GM23338 (cell line): ENCODE data around the gene PEAR1. TPM values are rescaled to one million over a fixed set of nuclear protein-coding genes. Genes with fewer than 3 reads are reported as not detected.

Experiments used
- ATAC-seq: fragments of 200-7000 bp; cut with Tn5 transposase; 3 replicates; pipeline ENCODE4 v1.9.1; 2020
- DNase-seq: peaks from one replicate; pipeline ENCODE4 v3.0.0-alpha.2; 2015; ENCODE audit warnings: low spot score
- H2AFZ ChIP-seq: fragments of 200-600 bp; sonication (generic); 2 replicates; pipeline ENCODE4 v1.8.0; 2016; ENCODE audit warnings: antibody characterized with exemption, mild to moderate bottlenecking, moderate library complexity
- H3F3A ChIP-seq: fragments of 200-600 bp; sonication (generic); replicated peaks from 2 replicates; pipeline ENCODE4 v1.8.0; 2017; ENCODE audit warnings: antibody characterized with exemption, mixed run types, low read depth
- H3K27ac ChIP-seq: fragments of 200-600 bp; sonication (generic); 2 replicates; pipeline ENCODE4 v1.6.1; 2016; ENCODE audit warnings: low read depth
- H3K27me3 ChIP-seq: fragments of 200-600 bp; sonication (generic); 2 replicates; pipeline ENCODE4 v1.8.0; 2016; ENCODE audit warnings: mild to moderate bottlenecking, mixed run types, moderate library complexity; ENCODE audit not compliant: insufficient read depth
- H3K36me3 ChIP-seq: fragments of 200-600 bp; sonication (generic); 2 replicates; pipeline ENCODE4 v1.8.0; 2016; ENCODE audit warnings: mild to moderate bottlenecking; ENCODE audit not compliant: insufficient read depth
- H3K4me1 ChIP-seq: fragments of 200-600 bp; sonication (generic); 2 replicates; pipeline ENCODE4 v1.8.0; 2016; ENCODE audit warnings: mild to moderate bottlenecking, moderate library complexity; ENCODE audit not compliant: insufficient read depth
- H3K4me2 ChIP-seq: fragments of 200-600 bp; sonication (generic); 2 replicates; pipeline ENCODE4 v1.7.1; 2017; ENCODE audit warnings: mixed run types
- H3K4me3 ChIP-seq: fragments of 200-600 bp; sonication (generic); 2 replicates; pipeline ENCODE4 v1.6.1; 2016; ENCODE audit warnings: mixed run types
- H3K79me2 ChIP-seq: fragments of 200-600 bp; sonication (generic); replicated peaks from 2 replicates; pipeline ENCODE4 v1.8.0; 2017; ENCODE audit warnings: mild to moderate bottlenecking; ENCODE audit not compliant: insufficient read depth
- H3K9me2 ChIP-seq: fragments of 200-600 bp; sonication (generic); 2 replicates; pipeline ENCODE4 v1.8.0; 2017; ENCODE audit not compliant: insufficient read depth
- H4K20me1 ChIP-seq: fragments of 200-600 bp; sonication (generic); replicated peaks from 2 replicates; pipeline ENCODE4 v1.8.0; 2017; ENCODE audit warnings: mild to moderate bottlenecking; ENCODE audit not compliant: insufficient read depth
- H3K27ac Mint-ChIP-seq: 2 replicates; pipeline ENCODE4 v1.8.0; 2020; ENCODE audit warnings: inconsistent platforms, mild to moderate bottlenecking, moderate library complexity, mixed read lengths
- H3K27me3 Mint-ChIP-seq: 3 replicates; pipeline ENCODE4 v1.8.0; 2022; ENCODE audit warnings: low read depth, mild to moderate bottlenecking, moderate library complexity, mixed read lengths, inconsistent platforms; ENCODE audit not compliant: insufficient read depth, poor library complexity
- H3K36me3 Mint-ChIP-seq: 3 replicates; pipeline ENCODE4 v1.8.0; 2021; ENCODE audit warnings: low read depth, mild to moderate bottlenecking, inconsistent platforms, moderate library complexity, mixed read lengths
- H3K4me1 Mint-ChIP-seq: 3 replicates; pipeline ENCODE4 v1.8.0; 2020; ENCODE audit warnings: mild to moderate bottlenecking, inconsistent platforms, mixed read lengths
- H3K4me3 Mint-ChIP-seq: 3 replicates; pipeline ENCODE4 v1.8.0; 2021; ENCODE audit warnings: moderate library complexity, mild to moderate bottlenecking, inconsistent platforms, mixed read lengths
- H3K9me3 Mint-ChIP-seq: 3 replicates; pipeline ENCODE4 v1.8.0; 2020; ENCODE audit warnings: moderate library complexity, mild to moderate bottlenecking, inconsistent platforms, mixed read lengths
- EZH2 ChIP-seq: fragments of 200-600 bp; sonication (generic); IDR thresholded peaks from one replicate; pipeline ENCODE4 v1.8.0; 2017; ENCODE audit warnings: antibody characterized with exemption, mild to moderate bottlenecking, low read depth; ENCODE audit not compliant: unreplicated experiment
- POLR2AphosphoS5 ChIP-seq: IDR thresholded peaks from 2 replicates; pipeline ENCODE4 v1.6.1; 2016; ENCODE audit warnings: antibody characterized with exemption, low read depth
- STAT1 ChIP-seq: IDR thresholded peaks from one replicate; pipeline ENCODE4 v1.6.1; 2016; ENCODE audit warnings: antibody characterized with exemption; ENCODE audit not compliant: unreplicated experiment
- ZNF331 ChIP-seq: fragments of 250-450 bp; sonication (Bioruptor Pico); IDR thresholded peaks from 2 replicates; pipeline ENCODE4 v1.5.0; 2020; ENCODE audit warnings: low read depth, mild to moderate bottlenecking, moderate library complexity
- polyA plus RNA-seq: library from polyadenylated mRNA; unstranded; fragments of >200 nt; fragmentation: Nextera tagmentation; extraction: Ambion mirVana; gene quantifications from 2 replicates; pipeline ENCODE4 v1.2.1, GENCODE V29; 2016
- total RNA-seq: library from RNA; depleted of rRNA; stranded (reverse); fragments of >200 nt; shearing (Covaris generic); gene quantifications from 2 replicates; pipeline ENCODE4 v1.2.3, GENCODE V29; 2014
- TF ChIP-seq, protein P1 (sequence below): IDR thresholded peaks from 2 replicates; pipeline ENCODE4 v1.6.1; 2016; ENCODE audit warnings: antibody characterized with exemption
- TF ChIP-seq, protein P2 (sequence below): fragments of 250-450 bp; sonication (Bioruptor Pico); IDR thresholded peaks from 2 replicates; pipeline ENCODE4 v1.5.0; 2020; ENCODE audit warnings: mild to moderate bottlenecking, moderate library complexity
- TF ChIP-seq, protein P3 (sequence below), 2 experiments: fragments of 200-600 bp in 1 of 2; sonication (generic) in 1 of 2; conservative IDR thresholded peaks; 2 replicates each; pipeline versions ENCODE4 v1.5.1 to v1.6.1; 2016 to 2017; ENCODE audit warnings: antibody characterized with exemption in 2 of 2, low read depth in 2 of 2, mild to moderate bottlenecking in 2 of 2, moderate library complexity in 1 of 2

Gene PEAR1
- total and polyA plus RNA-seq, 2 experiments from 2014 or later: 0.28 to 0.47 TPM

DNA sequence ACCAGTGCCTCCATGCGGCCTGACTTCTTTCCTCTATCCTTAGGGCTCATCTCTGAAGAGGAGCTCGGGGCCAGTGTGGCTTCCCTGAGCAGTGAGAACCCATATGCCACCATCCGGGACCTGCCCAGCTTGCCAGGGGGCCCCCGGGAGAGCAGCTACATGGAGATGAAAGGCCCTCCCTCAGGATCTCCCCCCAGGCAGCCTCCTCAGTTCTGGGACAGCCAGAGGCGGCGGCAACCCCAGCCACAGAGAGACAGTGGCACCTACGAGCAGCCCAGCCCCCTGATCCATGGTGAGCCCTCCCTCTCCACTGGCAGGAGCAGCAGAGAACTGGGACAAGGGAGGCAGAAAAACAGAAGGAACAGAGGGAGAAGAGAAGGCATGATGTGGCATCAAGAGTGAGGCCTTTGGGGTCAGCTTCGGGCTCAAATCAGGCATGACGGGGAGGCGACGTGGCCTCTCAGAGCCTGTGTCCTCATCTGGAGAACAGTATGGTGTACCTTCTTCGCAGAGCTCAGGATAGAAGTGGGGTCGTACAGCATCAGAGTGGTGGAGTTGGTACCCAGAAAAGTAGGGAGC lies 20.4 kb downstream of the PEAR1 start (continued):
- TF ChIP-seq, protein P1, sequence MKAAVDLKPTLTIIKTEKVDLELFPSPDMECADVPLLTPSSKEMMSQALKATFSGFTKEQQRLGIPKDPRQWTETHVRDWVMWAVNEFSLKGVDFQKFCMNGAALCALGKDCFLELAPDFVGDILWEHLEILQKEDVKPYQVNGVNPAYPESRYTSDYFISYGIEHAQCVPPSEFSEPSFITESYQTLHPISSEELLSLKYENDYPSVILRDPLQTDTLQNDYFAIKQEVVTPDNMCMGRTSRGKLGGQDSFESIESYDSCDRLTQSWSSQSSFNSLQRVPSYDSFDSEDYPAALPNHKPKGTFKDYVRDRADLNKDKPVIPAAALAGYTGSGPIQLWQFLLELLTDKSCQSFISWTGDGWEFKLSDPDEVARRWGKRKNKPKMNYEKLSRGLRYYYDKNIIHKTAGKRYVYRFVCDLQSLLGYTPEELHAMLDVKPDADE: no peak
- TF ChIP-seq, protein P2, sequence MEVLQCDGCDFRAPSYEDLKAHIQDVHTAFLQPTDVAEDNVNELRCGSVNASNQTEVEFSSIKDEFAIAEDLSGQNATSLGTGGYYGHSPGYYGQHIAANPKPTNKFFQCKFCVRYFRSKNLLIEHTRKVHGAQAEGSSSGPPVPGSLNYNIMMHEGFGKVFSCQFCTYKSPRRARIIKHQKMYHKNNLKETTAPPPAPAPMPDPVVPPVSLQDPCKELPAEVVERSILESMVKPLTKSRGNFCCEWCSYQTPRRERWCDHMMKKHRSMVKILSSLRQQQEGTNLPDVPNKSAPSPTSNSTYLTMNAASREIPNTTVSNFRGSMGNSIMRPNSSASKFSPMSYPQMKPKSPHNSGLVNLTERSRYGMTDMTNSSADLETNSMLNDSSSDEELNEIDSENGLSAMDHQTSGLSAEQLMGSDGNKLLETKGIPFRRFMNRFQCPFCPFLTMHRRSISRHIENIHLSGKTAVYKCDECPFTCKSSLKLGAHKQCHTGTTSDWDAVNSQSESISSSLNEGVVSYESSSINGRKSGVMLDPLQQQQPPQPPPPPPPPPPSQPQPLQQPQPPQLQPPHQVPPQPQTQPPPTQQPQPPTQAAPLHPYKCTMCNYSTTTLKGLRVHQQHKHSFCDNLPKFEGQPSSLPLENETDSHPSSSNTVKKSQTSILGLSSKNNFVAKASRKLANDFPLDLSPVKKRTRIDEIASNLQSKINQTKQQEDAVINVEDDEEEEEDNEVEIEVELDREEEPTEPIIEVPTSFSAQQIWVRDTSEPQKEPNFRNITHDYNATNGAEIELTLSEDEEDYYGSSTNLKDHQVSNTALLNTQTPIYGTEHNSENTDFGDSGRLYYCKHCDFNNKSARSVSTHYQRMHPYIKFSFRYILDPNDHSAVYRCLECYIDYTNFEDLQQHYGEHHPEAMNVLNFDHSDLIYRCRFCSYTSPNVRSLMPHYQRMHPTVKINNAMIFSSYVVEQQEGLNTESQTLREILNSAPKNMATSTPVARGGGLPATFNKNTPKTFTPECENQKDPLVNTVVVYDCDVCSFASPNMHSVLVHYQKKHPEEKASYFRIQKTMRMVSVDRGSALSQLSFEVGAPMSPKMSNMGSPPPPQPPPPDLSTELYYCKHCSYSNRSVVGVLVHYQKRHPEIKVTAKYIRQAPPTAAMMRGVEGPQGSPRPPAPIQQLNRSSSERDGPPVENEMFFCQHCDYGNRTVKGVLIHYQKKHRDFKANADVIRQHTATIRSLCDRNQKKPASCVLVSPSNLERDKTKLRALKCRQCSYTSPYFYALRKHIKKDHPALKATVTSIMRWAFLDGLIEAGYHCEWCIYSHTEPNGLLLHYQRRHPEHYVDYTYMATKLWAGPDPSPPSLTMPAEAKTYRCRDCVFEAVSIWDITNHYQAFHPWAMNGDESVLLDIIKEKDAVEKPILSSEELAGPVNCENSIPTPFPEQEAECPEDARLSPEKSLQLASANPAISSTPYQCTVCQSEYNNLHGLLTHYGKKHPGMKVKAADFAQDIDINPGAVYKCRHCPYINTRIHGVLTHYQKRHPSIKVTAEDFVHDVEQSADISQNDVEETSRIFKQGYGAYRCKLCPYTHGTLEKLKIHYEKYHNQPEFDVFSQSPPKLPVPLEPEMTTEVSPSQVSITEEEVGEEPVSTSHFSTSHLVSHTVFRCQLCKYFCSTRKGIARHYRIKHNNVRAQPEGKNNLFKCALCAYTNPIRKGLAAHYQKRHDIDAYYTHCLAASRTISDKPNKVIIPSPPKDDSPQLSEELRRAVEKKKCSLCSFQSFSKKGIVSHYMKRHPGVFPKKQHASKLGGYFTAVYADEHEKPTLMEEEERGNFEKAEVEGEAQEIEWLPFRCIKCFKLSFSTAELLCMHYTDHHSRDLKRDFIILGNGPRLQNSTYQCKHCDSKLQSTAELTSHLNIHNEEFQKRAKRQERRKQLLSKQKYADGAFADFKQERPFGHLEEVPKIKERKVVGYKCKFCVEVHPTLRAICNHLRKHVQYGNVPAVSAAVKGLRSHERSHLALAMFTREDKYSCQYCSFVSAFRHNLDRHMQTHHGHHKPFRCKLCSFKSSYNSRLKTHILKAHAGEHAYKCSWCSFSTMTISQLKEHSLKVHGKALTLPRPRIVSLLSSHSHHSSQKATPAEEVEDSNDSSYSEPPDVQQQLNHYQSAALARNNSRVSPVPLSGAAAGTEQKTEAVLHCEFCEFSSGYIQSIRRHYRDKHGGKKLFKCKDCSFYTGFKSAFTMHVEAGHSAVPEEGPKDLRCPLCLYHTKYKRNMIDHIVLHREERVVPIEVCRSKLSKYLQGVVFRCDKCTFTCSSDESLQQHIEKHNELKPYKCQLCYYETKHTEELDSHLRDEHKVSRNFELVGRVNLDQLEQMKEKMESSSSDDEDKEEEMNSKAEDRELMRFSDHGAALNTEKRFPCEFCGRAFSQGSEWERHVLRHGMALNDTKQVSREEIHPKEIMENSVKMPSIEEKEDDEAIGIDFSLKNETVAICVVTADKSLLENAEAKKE (CRISPR knock-in tag): no peak
- TF ChIP-seq, protein P3, sequence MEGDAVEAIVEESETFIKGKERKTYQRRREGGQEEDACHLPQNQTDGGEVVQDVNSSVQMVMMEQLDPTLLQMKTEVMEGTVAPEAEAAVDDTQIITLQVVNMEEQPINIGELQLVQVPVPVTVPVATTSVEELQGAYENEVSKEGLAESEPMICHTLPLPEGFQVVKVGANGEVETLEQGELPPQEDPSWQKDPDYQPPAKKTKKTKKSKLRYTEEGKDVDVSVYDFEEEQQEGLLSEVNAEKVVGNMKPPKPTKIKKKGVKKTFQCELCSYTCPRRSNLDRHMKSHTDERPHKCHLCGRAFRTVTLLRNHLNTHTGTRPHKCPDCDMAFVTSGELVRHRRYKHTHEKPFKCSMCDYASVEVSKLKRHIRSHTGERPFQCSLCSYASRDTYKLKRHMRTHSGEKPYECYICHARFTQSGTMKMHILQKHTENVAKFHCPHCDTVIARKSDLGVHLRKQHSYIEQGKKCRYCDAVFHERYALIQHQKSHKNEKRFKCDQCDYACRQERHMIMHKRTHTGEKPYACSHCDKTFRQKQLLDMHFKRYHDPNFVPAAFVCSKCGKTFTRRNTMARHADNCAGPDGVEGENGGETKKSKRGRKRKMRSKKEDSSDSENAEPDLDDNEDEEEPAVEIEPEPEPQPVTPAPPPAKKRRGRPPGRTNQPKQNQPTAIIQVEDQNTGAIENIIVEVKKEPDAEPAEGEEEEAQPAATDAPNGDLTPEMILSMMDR (conservative IDR thresholded peaks at IDR 0.05; ENCODE audit: low read depth in 2 of 2): no peak
- TF ChIP-seq EZH2: no peak

DNA sequence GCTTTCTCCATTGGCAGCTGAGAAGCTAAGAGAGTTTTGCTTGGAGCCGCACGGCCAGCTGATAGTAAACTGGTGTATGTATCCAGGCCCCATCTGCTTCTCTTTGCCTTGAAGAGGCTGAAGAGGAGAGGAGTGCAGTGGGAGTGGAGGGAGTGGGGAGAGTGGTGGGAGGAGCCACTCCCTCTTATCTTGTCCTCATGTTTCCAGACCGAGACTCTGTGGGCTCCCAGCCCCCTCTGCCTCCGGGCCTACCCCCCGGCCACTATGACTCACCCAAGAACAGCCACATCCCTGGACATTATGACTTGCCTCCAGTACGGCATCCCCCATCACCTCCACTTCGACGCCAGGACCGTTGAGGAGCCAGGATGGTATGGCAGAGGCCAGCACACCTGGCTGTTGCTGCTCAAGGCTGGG lies 20.9 kb downstream of the PEAR1 start:
- Histone ChIP-seq H3K27ac (no peak overlapping the region), H3K36me3 (no peaks in the 10 kb centered on the region), H3K4me2 (no peak overlapping the region), H3K79me2 (no peaks in the 10 kb centered on the region), H3K27me3 (peaks cover 60% of the 10 kb centered on the region), H3F3A (no peaks in the 10 kb centered on the region; the same call in 1 of the 2 replicates), H3K4me3 (no peak overlapping the region), H3K4me1 (peaks cover 11% of the 10 kb centered on the region), H3K9me2 (no peaks in the 10 kb centered on the region), H2AFZ (no peak overlapping the region), H4K20me1 (no peaks in the 10 kb centered on the region; the same call in 1 of the 2 replicates)
- no peak overlapping the region for H3K4me3 Mint-ChIP-seq
- no peak for TF ChIP-seq ZNF331 (CRISPR knock-in tag)
- TF ChIP-seq, protein P3 (conservative IDR thresholded peaks at IDR 0.05; ENCODE audit: low read depth in 2 of 2): no peak
- TF ChIP-seq STAT1: no peak
- TF ChIP-seq POLR2AphosphoS5: no peak
- no peak for TF ChIP-seq EZH2
- TF ChIP-seq, protein P1: no peak
- no peaks in the 10 kb centered on the region for H3K9me3 Mint-ChIP-seq
- DNase-seq (no peak), ATAC-seq (no peak)
- H3K36me3 Mint-ChIP-seq: no peaks in the 10 kb centered on the region
- peaks cover 24% of the 10 kb centered on the region for H3K27me3 Mint-ChIP-seq
- H3K27ac Mint-ChIP-seq: no peak overlapping the region
- H3K4me1 Mint-ChIP-seq: peaks cover 16% of the 10 kb centered on the region
